ENCODE data around the gene PCDH7.
A peak's percentile ranks its signal among the peaks of the same experiment; 100 is the strongest.

PCDH7 gene

DNA sequence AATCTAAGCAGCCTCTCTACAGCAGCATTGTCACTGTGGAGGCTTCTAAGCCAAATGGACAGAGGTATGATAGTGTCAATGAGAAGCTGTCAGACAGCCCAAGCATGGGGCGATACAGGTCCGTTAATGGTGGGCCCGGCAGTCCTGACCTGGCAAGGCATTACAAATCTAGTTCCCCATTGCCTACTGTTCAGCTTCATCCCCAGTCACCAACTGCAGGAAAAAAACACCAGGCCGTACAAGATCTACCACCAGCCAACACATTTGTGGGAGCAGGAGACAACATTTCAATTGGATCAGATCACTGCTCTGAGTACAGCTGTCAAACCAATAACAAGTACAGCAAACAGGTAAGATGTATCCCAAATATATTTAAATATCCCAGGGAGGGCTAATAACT, 4.1 kb downstream of the PCDH7 start:
- peak overlapping the region; percentile 9 for H3K27ac ChIP-seq
- no peak for DNase-seq (ENCODE audit: low read depth, low spot score)

DNA sequence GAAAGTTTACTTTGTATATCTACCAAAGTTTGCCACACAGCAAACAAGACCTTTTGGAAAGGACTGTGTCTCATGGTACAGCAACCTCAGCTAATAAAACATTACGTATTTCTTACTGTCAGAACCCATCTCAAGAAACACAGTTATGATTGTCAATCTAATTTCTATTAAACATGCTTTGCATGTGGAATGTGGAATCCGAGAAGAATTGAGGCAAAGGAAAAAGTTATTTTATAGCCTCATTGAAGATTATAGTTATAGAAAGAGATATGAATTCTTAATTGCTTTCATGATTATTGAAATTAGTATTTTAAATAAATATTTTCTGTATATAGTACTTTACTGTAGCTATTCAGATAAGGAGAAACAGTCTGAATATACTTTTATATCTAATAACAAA, 5.4 kb downstream of the PCDH7 start:
- H3K27ac ChIP-seq: no peak overlapping the region
- DNase-seq (ENCODE audit: low read depth, low spot score): no peak

DNA sequence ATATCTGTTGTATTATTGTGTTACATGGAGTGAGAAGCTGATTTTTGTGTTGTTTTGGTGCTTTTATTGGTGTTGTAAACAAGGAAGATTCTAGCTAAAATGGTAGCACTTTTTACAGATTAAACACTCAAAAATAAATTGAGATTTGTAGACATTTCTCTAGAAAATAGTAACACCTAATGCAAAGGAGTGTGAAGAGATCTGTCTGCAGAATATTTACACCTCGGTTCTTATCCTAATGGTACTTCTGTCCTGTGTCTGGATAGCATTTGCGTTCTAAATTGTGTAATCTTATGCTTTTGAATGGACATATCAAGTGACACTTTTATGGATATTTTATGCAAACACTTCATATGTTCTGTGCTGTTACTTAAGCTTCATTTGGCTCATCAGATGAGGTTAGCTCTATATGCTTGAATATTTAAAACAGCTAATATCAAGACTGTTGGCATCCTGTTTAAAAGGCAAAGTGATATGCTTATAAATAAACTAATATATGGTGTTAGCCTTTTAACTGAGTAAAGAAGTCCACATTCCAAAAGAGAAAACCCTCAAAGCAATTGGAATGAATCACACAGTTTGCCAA, 6.0 kb downstream of the PCDH7 start:
- no peak for DNase-seq (ENCODE audit: low read depth, low spot score)
- H3K27ac ChIP-seq: no peak overlapping the region

DNA sequence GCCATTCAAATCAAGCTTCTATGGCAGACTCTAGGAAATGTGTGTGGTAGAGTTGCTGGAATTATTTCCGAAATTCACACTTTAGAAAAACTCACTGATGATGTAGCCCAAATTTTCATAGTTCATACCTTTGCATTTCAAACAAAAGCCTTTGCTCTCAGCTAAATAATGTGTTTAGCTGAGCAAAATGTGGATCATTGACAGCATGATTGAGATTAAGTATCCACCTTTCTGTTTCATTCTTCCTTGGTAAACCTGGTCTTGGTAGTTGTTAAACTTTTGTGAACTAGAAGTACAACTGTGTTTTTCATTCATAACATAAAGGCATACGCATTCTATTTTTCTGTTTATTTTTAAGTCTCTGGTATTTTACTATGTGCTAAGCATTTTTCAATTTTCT, 7.2 kb downstream of the PCDH7 start:
- no peak overlapping the region for H3K27ac ChIP-seq
- no peak for DNase-seq (ENCODE audit: low read depth, low spot score)

DNA sequence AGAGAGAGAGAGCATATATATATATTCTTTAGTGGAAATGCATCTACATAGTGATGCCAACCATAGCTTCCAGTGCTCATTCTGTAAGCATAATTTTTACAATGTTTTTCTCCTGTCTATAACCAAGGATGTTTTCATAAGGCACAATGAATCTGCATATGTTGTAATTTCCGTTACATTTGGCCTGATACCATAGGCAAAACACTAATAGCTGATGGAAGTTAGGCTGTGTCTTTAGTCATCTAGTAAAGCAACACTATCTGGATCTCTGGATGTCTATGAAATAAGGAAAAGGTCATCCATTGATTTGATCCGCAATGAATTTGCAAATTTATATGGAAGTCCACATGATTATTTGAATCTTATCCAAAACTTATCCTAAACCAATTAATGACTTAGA, 8.1 kb downstream of the PCDH7 start:
- no peak for DNase-seq (ENCODE audit: low read depth, low spot score)
- H3K27ac ChIP-seq: no peak overlapping the region

DNA sequence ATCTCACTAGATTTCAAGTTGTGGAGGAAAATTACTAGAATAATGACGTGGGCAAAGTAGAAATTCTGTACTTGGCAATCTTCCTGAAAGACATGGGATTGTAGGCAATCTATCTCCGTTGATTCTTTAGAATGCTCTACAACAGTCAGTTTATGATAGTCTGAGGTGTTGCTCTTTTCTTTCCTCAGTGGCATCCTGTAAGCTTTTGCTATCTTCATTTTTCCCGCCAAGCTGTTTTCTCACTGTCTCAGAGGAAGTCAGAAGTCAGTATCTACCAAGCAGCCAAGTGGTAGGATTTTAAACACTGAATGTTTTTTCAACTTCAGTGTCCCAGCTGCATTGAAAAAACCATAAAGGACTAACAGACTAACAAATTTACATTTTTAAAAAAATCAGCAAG, 23.7 kb downstream of the PCDH7 start:
- no peak overlapping the region for H3K27ac ChIP-seq
- no peak for DNase-seq (ENCODE audit: low read depth, low spot score)

DNA sequence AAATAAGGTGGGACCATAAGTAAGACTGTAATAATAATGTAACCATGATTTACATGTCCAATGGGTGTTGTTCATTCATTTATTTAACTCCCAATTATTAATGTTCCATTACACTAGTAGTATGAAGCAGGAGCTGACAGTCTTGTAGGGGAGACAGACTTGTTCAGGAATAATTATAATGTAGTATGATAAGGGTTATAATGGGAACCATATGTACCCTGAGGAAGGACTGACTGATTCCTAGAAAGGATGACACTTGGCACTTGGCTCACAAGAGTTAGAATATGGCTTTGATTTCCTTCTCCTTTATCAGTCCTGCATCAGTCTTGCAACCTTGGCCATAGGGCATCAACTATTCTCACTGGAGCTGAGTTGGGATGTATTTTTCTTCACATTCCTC, 24.2 kb downstream of the PCDH7 start:
- H3K27ac ChIP-seq: no peak overlapping the region
- DNase-seq (ENCODE audit: low read depth, low spot score): no peak

DNA sequence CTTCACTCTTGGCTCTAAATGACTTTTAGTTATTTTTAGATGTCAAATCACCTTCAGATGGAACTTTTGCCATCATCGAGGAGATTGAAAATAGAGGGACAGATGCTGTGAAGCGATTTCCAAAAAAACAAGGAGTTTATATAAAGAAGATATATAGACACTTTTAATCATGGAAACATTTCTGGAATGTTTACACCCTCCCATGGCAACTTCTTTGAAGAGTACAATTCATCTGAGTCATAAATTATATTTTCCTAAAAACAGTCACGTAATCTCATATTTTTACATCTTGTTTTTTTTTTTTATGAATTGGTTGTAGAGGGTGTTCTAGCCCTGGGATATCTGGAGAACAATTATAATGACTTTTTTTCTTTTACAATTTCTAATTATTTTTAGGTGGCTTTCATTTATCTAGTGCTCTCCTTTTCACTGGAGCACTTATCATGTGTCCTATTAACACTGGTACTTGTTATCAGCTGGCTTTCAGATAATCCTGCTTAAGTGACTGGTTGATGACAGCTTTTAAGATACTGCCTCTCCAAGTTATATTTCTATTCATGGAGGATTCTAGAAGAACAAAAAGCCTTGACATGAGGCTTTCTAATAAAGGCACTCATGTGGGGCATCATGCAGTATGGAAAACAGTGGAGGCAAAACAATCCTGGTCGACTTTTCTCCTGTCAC, 24.9 kb downstream of the PCDH7 start:
- no peak for DNase-seq (ENCODE audit: low read depth, low spot score)
- H3K27ac ChIP-seq: no peak overlapping the region

DNA sequence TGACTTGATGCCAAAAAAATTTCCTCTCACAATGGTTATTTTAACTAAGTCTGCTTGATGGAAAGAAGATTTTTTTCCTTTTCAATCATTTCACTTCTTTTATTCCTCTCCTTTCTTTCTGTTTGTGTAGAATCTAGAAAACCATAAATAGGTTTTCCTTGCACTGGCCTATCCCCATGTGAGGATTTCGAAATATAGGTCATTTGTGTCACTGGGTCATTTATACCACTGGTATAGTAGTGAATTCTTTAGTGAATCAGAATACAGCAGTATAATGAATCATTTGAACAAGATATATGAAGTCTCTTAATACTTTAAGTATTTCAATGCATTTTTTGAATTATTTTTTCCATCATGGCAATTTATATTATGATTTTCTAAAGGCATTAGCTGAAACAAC, 26.6 kb downstream of the PCDH7 start:
- no peak overlapping the region for H3K27ac ChIP-seq
- no peak for DNase-seq (ENCODE audit: low read depth, low spot score)

DNA sequence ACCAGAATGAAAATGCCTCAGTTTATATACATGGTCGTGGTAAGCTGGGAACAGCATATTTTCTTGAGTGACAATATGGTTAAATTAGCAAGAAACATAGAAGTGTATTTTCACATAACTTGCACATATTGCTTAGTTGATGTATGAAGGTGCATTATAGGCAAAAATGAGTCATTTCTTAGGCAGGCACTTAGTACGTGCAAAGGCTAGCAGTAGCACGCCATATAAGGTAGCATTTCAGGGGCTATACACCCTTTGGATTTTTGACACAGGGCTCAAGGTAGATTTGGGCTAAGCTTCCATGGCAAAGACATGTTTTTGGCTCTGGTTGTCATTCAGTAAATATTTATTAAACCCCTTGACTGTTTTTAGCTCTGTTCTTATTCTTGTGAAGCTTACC, 33.1 kb downstream of the PCDH7 start:
- peak overlapping the region; percentile 98 for H3K27ac ChIP-seq
- no peak for DNase-seq (ENCODE audit: low read depth, low spot score)

DNA sequence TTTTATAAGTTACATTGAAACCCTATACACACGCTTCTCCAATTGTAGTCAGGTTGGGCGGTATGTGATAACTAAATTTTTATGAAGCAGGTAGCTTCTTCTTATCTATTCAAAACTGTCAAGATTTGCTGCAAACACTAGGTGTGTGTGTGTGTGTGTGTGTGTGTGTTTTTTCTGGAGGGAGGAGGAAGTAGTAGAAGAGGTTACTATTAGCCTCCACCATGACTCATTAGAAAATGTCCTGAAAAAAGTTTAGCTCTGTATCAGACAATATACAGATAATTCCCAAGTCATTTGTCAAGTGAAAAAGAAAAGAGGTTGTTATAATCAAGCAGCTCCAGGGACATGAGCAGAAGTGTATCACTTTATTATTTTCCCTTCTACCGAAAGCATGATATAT, 33.9 kb downstream of the PCDH7 start:
- DNase-seq (ENCODE audit: low read depth, low spot score): peak; percentile 53
- peak overlapping the region; percentile 98 for H3K27ac ChIP-seq

DNA sequence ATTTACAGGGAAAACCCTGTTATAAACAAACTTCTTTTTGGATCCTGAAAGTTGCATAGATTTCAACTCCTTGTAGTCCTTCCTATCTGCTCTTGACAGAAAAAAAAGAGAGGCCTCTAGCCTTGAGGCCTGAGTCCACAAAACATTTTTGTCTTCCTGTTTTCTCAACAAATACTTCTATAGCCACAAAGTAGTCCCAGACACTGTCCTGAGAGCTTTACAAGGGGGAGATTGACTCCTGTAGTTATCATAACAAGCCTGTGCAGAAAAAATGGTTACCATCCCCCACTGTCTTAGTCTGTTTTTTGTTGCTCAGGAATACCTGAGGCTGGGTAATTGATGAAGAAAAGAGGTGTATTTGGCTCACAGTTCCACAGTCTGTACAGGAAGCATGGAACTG, 35.2 kb downstream of the PCDH7 start:
- DNase-seq (ENCODE audit: low read depth, low spot score): no peak
- H3K27ac ChIP-seq: peak overlapping the region; percentile 98

DNA sequence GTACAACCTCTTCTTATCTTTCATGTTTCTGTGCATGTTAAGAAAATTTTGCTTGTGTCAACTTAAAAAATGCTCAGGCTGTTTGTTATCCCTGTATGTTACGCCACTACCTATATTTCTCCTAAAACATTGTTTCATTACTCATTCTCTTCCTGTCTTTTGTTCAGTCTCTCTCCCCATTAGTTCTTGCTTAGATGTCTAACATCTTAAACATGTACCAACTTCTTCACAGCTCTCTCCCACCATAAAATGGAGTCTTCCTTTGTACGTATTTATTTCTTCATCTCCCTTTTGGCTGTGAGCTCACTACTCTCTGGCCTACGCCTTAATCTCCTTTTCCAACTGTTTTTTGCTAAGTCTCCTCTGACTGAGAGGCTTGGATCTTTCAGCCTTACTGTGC, 36.4 kb downstream of the PCDH7 start:
- peak; percentile 40 for DNase-seq (ENCODE audit: low read depth, low spot score)
- H3K27ac ChIP-seq: peak overlapping the region; percentile 98

DNA sequence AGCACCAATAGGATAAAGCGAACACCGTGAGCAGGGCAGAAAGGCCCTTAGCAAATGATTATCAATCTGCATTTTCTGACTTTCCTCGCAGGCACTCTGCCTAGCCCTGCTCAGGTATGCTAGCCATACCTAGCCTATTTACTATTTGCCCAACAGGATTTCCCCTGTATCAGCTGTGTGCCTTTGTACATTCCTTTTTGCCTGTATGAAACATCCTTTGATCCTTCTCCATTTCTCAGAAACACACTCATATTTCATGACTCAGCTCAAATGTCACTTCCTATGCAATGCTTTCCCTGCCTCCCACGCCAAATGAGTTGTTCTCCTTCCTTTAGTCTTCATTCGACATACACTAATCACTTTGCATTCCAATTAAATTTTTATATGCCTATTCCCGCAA, 37.2 kb downstream of the PCDH7 start:
- DNase-seq (ENCODE audit: low read depth, low spot score): peak; percentile 93
- peak overlapping the region; percentile 98 for H3K27ac ChIP-seq

DNA sequence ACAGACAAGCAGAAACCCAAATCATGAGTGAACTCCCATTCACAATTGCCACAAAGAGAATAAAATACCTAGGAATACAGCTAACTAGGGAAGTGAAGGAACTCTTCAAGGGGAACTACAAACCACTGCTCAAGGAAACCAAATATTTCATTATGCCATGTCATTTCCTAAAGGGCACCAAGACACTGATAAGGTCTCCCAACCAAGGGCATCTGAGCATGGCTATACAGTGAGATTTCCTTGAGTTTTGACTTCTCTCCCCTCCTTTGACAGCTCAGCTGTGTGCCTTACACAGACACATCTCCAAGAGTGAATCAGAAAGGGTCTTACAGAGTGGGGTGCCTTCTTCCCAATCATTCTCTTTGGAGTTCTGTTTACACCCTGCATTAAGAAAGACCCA, 40.4 kb downstream of the PCDH7 start:
- no peak for DNase-seq (ENCODE audit: low read depth, low spot score)
- no peak overlapping the region for H3K27ac ChIP-seq

DNA sequence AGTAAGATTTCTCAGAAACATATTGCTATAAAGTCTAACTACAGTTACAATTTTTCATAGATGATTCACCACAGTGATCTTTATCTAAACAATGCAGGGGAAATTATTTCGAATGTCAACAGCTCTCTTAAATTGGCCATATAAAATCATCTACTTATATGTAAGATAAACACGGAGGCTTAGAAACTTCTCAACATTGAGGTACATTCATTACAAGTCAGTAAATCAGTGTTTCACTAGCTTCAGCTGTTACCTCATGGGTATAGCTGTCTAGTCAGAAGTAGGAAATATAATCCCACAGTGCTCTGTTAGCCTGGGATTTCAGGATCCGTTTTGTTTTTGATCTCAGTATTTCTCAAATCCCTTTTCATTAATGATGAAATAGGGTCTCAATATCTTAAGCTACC, 43.2 kb downstream of the PCDH7 start:
- H3K27ac ChIP-seq: peak overlapping the region; percentile 46
- DNase-seq (ENCODE audit: low read depth, low spot score): no peak

DNA sequence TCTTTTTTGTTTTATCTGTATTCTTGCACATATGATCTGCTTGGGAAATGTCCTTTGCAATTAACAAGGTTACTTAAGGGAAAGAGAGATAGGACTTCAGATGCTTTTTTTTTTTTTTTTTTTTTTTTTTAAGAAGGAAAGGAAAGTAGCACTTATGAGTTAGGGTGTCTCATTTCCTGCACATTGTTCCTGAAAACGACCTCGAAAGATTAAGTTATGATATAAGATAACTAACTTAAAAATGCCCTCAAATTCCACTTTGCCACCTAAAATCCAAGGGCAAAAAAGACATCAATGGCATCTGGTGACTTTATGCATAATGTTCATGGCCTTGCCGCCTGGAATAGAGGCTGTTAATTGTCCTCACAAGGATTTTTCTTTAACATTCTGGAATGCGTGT, 44.9 kb downstream of the PCDH7 start:
- H3K27ac ChIP-seq: no peak overlapping the region
- no peak for DNase-seq (ENCODE audit: low read depth, low spot score)

DNA sequence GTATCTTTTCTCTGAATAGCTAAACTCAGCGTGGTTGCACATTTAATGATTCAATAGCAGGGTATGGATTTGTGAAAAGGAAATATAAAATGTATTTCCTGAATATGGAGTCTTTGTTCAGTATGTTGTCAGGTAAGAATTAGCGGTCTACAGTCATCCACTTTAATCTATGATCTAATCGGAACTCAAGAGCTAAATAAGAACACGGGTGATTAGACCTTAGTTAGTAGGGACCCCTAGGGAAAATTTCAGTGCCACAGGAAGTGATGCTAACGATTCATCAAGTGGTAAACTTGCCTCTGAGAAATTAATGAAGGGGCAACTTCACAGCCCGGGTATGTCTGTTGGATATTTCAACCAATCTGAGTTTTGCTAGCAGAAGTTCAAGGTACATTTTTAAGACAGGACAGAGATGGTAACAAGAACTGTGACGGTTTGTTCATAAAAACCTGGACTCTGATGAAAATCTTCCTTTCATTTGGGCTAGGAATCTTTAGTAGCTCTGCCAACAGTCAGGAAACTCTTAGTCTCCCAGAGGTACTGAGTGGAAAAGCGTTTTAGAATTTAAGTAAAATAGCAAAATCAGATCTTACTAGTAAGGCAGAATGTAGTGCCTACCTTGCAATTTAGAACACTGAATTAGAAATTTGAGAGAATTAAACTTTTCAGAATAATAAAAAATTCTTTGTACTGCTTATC, 47.1 kb downstream of the PCDH7 start:
- DNase-seq (ENCODE audit: low read depth, low spot score): no peak
- peak overlapping the region; percentile 43 for H3K27ac ChIP-seq

DNA sequence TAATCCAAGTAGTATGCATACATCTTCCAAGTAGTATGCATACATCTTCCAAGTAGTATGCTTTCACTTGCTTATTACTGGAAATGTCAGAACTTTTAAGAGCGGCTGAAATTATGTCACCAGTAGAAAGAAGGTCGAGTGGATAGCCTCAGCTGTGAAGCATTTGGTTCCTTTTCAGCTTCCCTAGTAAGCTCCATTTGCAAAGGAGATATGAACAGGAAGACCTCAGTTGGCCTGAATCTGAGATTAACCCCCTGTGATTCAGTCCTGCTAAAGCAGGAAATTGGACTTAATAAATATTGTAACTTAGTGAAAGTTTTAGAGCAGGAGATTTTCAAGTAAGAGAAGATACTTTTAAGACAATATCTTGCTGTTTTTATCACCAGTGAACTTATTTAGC, 48.1 kb downstream of the PCDH7 start:
- no peak overlapping the region for H3K27ac ChIP-seq
- no peak for DNase-seq (ENCODE audit: low read depth, low spot score)

DNA sequence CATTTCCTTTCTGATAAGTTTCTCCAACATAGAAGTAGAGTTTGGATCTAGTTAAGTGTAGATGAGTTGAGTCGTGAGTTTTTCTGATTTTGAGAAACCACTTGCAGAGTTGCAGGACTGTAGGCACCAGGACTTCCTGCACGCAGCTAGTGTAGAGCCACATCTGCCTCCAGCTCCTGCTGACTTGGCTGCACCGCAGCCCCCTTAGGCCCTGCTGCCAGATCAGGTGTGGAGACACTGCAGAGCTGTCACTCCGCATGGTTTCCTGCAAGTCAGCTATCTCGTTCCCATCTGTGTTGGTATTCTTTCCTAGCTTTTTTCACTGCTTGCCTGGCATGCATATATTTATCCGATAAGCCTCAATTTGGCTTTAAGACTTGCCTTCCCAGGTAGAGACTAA, 48.9 kb downstream of the PCDH7 start:
- no peak for DNase-seq (ENCODE audit: low read depth, low spot score)
- H3K27ac ChIP-seq: peak overlapping the region; percentile 69

DNA sequence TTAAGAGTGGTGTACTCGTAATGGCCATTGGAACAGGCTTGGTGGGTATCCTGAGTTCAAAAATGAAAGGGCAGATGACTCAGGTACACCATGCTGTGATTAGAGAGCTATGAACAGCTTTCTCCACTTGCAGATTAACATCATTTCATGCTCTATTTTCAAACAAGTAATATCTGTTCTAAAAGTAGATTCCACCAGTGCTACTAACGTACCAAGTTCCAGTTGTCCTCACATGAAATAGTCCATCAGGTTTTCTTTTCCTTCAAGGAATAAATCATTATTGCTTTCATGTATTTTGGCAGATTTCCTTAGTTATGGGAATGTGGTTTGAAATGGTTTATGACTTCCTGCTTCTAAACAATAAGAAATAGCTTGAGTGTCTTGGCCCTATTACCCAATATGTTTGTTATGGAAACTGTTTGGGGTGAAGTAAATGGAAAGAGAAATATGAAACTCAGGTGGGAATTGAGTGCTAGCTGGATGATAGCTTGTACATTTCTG, 49.9 kb downstream of the PCDH7 start:
- peak; percentile 68 for DNase-seq (ENCODE audit: low read depth, low spot score)
- peak overlapping the region; percentile 69 for H3K27ac ChIP-seq

DNA sequence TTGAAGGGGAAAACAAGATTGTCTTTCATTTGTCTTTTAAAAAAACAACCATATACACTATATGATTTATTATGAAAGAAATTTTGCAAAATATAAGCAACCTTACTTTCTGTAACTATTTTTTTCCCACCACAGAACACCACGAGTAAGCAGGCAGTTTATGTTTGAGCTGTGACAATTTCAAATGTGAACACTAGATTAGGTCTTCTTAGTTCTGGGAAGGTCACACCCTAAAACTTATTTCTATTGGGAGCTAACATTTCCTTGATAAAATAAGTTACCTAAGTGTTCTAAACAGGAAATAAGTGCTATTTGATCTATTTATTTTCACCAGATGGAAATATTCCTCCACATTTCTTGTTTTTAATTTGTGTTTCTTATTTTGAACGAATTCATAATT, 50.6 kb downstream of the PCDH7 start:
- no peak for DNase-seq (ENCODE audit: low read depth, low spot score)
- H3K27ac ChIP-seq: peak overlapping the region; percentile 69
